ENCODE data around the gene DTWD1.
A peak's percentile ranks its signal among the peaks of the same experiment; 100 is the strongest.
"Not testable (repeated sequence)": the region's sequence is repeated elsewhere in the genome, so short reads cannot be mapped to it uniquely, and the experiment has no call there.

The DTWD1 gene

DNA sequence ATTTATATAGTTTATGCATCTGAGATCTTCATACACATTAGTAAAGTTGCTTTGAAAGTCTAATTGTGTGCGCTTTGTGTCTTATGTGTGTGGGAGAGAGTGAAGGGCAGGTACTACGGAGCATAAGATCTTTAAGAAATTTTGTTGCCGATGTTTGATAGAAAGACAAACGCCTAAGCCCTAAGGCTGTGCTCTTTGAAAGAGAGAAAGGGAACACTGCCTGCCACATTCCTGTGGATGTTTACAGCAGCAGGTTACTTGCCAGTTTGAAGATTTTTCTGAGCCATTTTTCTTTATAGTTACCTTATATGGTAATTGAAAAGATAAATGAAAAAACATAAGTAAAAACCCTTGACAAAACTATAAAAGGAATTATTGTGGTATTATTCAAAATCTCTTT is 17.0 kb downstream of the DTWD1 start:
- intact Hi-C loops (cut with DNase I), result no loop called here

DNA sequence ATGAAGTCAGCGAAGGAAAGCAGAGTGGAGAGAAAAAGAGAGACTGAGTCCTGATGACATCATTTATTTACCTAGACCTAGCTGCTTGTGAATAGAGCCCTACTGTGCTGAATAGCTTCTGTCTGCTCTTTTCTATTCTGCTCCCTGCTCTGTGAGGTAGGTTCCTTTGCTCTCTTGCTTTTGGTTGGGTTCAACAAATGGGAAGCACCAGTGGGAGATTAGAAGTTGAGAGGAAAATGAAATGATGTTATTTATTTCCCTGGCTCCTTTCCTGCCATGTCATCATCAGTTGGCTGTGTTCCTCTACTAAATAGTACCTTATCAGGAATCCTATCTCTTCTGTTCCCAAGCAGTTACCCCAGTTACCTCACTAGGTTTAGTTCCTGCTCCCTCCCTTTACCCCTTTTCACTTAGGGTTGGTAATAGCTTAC is 23.5 kb downstream of the DTWD1 start:
- intact Hi-C loops (cut with DNase I), result no loop called here
- no peak for DNase-seq

More for the DNA sequence above, 17.0 kb downstream of the DTWD1 start:
- peak in 1 of 42 donors; percentile 9 for DNase-seq

DNA sequence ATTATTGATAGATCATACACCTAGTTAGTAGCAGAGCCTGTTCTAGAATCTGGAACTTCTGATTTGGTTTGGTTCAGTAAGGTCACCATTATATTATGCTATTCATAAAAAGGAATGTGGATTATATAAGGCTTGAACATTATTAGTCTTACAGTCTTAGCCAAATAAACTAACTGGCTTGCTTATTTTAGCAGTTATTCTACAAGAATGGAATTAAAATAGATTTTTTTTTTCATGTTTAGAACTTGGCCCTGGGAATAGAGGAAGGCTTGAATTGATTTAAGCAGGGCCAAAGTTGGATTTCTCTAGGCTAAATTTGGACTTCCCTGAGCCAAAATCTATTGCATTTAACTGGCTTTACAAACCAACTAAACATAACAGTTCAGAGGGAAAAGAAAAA is 24.4 kb downstream of the DTWD1 start:
- intact Hi-C loops (cut with DNase I), result no loop called here

DNA sequence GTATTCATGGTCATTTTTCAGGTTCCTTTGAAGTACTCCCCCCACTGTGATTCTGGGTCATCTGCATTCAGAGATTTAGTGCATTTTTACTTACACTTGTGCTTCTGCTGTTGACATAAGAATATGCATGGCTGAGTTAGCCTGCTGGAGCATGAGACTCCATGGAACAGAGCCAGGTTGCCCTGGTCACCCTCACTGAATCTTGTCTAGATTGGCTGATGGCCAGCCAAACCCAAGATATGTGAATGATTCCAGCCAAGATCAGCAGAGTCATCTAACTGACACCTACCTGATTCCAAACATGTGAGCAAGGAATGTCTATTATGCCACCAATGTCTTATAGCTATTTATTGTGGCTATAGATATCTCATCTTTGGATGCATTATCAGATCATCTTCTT is 25.1 kb downstream of the DTWD1 start:
- intact Hi-C loops (cut with DNase I), result no loop called here
- peak in 1 of 42 donors; percentile 18 for DNase-seq

More for the DNA sequence above, 24.4 kb downstream of the DTWD1 start:
- no peak for DNase-seq

DNA sequence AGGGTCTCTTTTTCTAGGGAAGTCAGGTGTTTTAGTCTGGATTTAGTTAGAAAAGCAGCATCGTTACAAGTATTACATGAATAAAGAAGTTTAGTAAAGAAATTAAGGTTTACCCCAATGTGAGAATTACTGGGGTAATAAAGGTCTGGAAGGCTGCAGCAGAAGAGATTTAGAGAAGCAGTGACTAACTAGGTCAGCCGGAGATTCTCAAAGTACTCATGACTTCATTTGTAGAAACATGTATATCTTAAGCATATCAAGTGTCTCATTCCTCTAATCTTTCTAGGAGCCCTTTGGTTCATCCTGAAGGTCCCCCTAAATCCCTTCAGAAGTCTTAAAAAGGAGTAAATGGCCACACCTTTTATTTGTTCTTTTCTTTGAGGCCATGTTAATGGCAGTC is 26.0 kb downstream of the DTWD1 start:
- DNase-seq, result no peak
- intact Hi-C loops (cut with DNase I), result no loop called here

DNA sequence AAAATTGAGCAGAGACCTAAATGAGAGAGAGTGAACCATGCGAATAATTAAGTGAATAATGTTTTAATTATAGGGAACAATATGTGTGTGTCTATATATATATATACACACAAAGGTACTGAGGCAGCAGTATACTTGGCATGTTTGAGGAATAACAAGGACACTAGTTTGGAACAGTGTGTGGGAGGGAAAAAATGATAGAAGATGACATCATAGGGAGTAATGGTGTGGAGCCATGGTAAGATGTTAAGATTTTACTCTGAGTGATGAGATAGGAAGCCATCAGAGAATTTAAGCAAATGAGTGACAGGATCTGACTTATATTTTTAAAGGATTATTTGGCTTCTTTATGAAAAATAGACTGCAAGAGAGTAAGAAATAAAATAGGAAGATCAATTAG is 29.1 kb downstream of the DTWD1 start:
- intact Hi-C loops (cut with DNase I), result no loop called here
- no peak for DNase-seq

DNA sequence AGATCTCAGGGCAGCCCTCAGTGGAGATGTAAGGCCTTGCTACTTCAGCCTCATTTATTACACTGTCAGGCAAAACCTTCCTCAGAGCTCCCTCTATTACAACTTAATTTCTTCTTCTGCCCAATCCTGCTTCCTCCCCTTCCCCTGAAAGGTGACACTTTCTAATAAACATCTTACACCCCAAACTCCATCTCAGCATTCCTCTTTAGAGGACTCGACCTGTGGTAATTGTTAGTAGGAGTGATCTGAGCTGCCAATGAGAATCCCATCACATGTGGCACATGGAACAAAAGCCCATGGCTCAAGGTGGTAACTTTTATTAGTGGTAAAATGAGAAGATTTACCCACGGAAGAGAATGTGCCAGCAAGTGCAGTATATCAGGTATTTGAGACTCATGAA is 29.8 kb downstream of the DTWD1 start:
- intact Hi-C loops (cut with DNase I), result no loop called here
- DNase-seq, result no peak

DNA sequence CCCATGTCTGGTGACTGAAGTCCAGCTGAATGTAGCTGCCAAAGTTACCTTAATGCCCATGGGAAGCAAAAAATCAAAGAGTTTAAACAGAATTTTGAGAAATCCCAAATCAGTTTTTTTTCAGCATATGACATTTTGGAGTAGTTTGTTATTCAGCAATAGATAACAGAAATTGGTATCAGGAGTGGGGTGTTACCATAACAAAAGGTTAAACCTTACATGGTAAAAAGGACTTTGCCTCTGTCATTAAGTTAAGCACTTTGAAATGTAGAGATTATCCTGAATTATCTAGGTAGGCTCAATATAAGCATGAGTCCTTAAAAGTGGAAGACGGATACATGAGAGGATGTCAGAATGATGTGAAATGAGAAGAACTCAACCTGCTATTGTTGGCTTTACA is 32.1 kb downstream of the DTWD1 start:
- no peak for DNase-seq
- intact Hi-C loops (cut with DNase I), result no loop called here

DNA sequence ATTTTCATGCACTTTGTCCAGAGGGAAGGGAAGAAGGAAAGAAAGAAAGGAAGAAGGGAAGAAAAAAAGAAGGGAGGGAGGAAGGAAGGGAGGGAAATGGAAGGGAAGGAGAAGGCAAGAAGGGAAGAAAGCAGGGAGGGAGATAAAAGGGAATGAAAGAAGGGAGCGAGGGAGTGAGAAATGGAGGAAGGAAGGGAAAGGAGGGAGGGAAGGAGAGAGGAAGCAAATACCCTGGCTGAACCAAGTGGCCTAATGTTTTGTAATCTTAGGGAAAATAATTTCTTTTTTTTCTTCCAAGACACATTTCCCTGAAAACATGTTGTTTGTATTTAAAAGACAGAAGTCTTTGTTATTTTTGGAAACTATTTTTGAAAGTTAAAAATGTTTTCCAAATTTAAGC is 35.9 kb downstream of the DTWD1 start:
- DNase-seq, result no peak
- intact Hi-C loops (cut with DNase I), result no loop called here

DNA sequence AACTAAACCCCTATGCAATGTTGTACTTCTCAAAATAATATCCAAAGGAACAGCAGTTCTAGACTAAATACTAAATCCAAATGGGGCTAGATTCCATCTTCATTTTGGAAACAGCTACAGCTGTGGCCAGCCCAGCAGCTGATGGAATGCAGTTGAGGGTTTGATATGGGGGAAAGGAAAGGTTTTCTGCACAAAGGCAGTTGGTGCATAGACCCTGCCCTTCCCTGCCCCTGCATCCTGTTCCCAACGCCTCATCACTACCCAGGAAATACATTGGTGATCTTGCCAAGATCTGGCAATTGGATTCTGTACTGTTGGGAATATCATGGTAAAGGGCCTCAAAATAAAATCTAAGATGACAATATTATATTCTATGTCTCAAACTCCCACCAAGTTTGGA is 43.9 kb downstream of the DTWD1 start:
- intact Hi-C loops (cut with DNase I), result no loop called here
- DNase-seq, result no peak

DNA sequence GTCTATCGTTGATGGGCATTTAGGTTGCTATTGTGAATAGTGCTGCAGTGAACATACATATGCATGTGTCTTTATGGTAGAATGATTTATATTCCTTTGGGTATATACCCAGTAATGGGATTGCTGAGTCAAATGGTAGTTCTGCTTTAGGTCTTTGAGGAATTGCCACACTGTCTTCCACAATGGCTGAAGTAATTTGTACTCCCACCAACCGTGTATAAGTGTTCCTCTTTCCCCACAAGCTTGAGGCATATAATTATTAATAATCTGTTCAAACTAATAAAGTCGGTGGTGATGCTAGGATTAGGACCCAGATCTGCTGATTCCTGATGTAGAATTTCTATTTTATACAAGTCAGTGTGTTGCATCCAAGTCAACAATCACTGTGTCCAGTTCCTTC is 45.6 kb downstream of the DTWD1 start:
- DNase-seq; intact Hi-C loops (cut with DNase I): not testable (repeated sequence)

DNA sequence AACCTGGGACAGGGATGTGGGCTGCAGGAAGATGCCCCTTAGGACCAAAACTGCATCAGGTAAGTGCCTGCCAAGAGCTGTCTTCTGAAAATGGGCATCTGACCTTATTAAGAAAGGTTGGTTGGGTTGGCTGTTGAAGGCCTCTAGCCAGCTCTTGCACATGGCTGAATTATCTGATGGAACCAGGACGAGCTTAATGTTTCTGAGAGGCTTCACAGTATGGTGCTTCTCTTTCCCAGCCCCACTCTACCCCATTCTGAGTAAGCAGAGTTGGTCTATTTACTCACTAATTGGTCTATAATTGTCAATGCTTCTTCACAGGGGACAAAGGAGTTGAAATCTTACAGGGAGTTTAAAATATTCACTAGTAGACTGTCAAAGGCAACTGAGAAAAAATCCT is 48.4 kb downstream of the DTWD1 start:
- intact Hi-C loops (cut with DNase I), result no loop called here
- DNase-seq, result no peak

DNA sequence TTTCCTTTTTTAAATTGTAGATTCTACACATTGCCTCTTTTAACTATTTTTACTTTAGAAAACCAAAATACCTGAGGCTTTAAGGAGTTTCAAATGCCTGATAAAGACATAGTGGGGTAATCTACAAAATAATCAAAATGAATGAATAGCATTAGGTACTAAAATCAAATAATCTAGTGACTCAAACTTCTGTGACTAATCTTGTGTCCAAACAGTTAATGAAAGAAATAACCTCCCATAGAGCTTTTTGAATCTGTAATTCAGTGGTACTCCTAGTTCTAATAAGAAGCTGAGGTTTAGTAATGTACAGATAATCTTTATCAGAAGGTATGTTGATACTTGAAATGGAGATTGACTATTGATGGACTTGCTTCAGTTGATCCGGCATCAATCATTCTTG is 53.0 kb downstream of the DTWD1 start:
- intact Hi-C loops (cut with DNase I), result no loop called here
- DNase-seq, result no peak

DNA sequence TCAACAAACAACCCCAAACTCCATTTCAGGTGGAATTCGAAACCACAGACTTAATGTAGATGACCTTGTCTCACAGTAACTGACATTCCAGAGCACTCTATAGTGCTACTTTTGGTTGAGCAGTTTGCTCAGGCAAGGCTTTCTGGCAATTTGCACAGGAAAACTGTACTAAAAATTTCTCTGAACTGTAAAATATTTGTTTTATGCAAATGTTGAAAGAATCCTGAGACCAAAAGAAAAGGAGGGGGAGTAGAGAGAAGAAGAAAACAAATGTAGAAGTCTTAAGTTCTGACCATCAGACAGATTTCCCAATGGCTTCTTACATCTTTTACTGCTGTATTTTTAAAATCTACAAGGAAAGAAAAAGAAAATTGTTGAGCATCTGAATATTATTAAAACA is 53.5 kb downstream of the DTWD1 start:
- no peak for DNase-seq
- intact Hi-C loops (cut with DNase I), result no loop called here

DNA sequence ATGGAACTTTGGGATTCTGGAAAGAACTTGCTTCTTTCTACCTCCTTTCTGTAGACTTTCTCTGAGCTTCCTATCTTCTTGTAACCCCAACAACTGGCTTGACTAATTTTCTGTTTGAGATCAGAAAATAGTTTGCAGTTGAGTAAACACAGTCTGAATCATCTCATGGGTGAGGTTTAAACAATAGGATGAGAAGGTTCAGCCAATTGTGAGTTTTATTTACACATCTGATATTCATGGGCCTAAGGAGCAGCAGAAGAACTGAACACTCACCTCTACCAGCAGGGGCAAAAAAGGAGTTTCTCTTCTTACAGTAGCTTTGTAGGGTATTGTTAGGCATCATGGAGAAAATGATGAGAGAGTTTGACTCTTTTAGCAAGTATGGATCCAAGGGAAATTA is 54.2 kb downstream of the DTWD1 start:
- intact Hi-C loops (cut with DNase I), result no loop called here
- DNase-seq, result no peak

DNA sequence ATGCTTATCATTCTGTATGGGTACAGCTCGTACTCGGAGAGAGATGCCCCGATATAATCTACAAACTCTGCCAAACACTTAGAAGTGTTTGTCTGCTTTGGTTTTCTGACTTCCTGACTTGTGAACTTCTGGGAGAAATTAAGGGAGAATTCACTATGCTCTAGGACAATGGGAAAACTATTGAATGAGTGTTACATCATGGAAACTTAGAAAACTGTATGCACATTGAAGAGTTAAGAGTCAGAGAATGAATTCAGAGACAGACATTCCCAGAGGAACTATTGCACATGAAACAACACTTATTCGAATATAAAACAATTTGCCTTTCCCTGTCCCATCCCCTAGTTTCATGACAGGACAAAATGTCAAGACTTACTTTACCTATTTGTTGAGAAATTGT is 57.8 kb downstream of the DTWD1 start:
- DNase-seq, result no peak
- intact Hi-C loops (cut with DNase I), result no loop called here

DNA sequence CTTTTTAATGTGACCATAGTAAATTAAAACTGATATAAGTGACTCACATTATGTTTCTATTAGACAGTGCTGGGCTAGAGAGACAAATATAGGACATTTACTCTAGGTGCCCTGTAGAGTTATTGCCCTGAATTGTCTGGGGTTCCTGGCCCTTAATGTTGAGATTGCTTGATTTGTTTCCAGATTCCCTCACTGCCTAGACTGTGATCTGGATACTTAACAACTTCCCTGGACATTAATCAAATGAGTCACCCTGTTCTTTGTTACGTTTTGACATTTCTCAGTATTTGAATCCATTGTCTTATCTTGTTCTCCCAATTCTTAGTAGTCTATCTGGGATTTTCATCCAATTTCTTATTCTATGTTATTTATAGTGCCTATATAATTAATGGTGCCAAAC is 65.8 kb downstream of the DTWD1 start:
- DNase-seq, result no peak
- intact Hi-C loops (cut with DNase I), result no loop called here

DNA sequence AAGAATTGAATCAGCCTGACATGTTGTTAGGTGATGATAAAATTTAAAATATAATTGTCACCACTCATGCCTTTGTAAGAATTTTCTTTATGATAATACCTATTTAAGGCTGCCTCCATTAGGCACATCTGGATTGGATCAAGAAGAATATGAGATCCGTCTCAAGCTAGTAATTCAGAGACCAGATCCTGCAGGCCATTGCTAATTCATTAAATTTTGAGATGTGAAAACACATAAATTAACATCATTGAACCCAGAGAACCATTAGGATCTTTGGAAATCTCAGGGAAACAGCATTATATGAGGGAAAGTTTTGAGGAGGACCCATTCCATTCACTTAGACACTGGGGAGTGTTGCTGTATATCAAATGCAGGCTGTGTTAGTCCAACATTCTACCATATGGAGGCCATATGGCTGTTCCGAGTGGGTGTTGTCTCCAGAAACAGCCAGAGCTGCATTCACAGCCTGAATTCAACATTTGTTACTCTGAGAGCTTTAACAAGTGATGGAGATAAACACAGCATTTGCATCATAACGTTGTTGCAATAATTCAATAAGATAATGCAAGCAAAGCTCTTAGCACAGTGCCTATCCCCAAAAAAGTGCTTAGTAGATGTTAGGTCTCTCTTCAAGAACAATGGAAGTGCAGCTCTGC is 67.4 kb downstream of the DTWD1 start:
- DNase-seq, result no peak
- intact Hi-C loops (cut with DNase I), result no loop called here

DNA sequence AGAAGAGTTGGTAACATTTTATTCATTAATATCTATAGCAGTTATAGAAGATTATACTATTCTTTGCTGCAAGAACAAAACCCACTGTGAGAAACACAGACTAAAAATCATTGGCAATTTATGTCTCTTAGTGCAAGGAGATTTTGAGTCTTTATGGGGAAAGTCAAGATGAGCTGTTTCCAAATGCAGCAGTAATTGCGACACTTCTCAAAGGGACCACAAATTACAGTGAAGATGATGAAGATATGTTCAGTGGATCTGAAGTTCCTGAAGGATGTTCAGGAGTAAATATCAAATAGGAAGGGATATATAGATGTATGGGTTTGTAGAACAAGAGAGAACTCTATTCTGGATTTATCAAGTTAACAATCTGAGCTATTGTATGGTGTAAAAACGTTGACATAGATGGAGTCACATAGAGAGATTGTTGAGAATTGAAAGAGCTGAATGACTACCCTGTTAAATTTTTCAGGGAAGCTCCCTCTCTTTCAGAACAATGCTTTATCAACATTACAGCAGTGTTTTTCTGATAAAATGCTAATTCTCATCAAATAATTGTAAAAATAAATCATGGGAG is 71.8 kb downstream of the DTWD1 start:
- DNase-seq, result no peak
- intact Hi-C loops (cut with DNase I), result no loop called here

DNA sequence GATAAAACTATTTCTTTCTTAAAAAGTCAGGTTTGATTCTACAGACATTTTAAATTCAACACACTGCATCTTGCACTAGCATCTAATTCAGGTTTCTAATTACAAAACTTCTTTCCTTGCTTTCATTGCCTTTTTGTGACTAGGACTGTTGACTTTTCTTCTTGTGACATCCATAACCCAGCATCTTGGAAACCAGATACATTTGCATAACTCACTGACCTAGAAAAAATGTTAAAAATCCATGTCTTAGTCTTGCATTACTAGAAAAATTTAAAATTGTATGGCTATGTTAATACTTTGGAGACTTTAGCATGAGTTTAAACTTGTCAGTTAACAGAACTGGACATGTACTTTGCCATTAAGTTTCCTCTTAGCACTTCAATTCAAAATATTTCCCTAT is 72.7 kb downstream of the DTWD1 start:
- intact Hi-C loops (cut with DNase I), result no loop called here
- no peak for DNase-seq

DNA sequence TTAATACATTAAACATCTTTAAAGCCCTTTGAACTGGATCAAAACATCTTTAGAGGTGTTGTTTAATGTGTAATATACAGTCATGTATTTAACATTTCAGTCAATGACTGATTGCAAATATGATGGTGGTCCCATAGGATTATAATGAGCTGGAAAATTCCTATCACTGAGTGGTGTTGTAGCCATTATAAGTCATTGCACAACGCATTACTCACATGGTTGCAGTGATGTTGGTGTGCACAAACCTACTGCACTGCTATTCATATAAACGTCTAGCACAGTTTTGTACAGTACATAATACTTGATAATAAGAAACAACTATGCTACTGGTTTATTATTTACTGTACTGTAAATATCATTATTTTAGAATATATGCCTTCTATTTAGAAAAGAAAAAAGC is 75.6 kb downstream of the DTWD1 start:
- DNase-seq, result no peak
- intact Hi-C loops (cut with DNase I), result no loop called here

DNA sequence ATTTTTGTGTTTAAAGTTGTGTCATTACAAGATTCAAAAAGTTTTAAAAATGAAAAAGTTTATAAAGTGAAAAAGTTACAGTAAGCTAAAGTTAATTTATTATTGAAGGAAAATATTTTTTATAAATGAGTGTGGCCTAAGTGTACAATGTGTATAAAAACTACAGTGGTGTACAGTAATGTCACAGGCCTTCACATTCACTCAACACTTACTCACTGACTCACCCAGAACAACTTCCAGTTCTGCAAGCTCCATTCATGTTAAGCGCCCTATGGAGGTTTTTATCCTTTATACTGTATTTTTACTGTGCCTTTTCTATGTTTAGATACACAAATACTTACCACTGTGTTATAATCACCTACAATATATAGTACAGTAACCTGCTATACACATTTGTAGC is 76.3 kb downstream of the DTWD1 start:
- intact Hi-C loops (cut with DNase I), result no loop called here
- DNase-seq, result no peak
